GM19193 (cell line): Measurements from ENCODE around the gene GGACT.

Source experiments
- POLR2A ChIP-seq: IDR thresholded peaks from 4 replicates; pipeline ENCODE4 v1.6.1; 2011; ENCODE audit not compliant: insufficient read depth, insufficient read length; ENCODE audit errors: extremely low read depth

The GGACT gene

DNA sequence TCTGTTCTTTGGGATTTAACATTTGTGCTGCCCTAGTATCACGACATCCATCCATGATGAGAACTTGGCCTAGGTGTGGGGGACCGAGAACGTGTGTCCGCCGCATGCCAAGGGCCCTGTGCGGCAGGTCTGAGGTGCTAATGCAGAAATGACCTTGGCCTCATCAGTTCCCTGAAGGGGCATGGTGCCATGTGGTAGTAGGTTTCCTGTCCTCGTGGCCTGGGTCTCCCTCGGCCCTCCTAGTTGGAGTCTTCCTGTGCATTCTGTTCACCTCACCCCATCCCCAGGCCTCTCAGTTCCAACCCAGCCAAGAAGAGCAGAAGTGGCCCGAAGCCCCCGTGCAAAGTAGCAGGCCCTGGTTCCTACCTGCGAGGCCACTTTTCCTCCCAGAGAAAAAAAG lies 59.8 kb downstream of the GGACT start:
- TF ChIP-seq POLR2A: no peak

DNA sequence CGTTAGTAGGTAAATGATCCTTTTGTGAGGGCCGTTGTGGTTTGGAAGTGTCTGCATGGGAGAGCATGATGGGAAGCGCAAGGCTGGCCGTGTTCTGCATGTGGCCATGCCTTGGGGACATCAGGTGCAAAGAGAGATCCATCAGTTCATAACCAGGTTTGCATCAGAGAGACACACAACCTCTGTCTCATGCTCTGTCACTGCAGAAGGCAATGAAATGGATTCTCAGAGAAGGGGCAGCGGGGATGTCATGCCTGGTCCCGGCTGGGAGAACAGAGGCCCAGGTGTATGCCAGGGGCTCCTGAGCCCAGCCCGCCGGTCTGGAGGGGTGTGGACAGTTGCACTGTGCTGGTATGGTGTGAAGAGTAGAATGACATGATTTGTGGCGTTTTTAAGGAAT lies 60.2 kb downstream of the GGACT start:
- no peak for TF ChIP-seq POLR2A

DNA sequence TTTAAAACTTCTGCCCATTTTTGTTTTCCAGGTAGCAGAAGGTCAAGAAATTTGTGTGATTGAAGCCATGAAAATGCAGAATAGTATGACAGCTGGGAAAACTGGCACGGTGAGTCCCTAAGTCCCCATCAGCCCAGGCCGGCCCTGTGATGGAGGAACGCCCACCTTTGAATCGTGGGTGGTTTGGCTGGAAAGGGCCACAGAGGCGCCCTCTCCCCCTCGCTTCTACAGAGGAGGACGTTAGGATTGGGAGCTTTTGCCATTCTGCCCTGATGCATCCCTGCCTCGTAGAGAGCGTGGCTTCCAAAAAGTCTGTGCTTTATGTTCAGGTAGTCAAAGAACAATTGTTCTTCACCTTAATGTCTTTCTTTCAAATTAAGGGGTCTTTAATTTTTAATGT lies 60.9 kb downstream of the GGACT start:
- TF ChIP-seq POLR2A: no peak

- no peak for TF ChIP-seq POLR2A
These were observed 62.1 kb downstream of the GGACT start for GRCh38 chr13:100526318-100527000.

GRCh38 chr13:100525453-100526317 lies 62.9 kb downstream of the GGACT start:
- no peak for TF ChIP-seq POLR2A

DNA sequence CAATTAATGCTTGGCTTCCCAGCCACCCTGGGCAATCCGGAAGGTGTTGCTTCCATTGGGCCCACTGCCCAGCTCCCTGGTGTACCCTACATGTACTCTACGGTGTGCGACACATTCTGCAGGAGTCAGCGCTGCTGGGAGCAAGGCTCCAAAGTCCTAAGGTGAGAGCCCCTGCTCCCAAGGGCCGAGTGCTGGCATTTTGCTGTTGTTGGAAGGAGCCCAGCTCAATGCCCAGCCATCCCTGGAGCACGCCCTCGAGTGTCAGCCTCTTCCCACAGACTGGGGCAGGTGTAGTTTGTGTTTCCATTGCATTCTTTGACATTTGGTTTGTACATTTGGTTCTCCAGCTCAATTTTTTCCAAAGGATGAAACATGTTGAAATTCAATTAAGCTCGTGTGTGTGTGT lies 64.6 kb downstream of the GGACT start:
- no peak for TF ChIP-seq POLR2A

DNA sequence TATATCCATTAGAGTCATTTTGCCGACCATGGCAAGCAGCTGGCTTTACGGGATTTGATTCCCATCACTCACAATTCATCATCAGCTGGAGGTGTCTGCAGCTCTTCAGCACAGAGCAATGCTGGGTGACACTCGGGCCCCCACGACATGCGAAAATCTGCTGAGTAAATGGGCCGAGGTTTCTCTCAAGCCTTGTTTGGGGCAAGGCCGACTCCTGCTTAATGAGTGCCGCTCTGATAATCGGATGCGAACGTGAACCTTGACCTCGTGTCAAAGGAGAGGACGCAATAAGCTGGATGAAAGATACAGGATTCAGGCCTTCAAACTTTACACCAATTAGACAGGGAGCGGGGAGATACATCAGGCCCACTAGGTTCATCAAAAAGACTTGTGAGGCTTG lies 65.2 kb downstream of the GGACT start:
- no peak for TF ChIP-seq POLR2A

- no peak for TF ChIP-seq POLR2A
These were observed 65.8 kb downstream of the GGACT start for GRCh38 chr13:100522618-100523309.

- TF ChIP-seq POLR2A: no peak
These were observed 66.6 kb downstream of the GGACT start for GRCh38 chr13:100521851-100522617.

DNA sequence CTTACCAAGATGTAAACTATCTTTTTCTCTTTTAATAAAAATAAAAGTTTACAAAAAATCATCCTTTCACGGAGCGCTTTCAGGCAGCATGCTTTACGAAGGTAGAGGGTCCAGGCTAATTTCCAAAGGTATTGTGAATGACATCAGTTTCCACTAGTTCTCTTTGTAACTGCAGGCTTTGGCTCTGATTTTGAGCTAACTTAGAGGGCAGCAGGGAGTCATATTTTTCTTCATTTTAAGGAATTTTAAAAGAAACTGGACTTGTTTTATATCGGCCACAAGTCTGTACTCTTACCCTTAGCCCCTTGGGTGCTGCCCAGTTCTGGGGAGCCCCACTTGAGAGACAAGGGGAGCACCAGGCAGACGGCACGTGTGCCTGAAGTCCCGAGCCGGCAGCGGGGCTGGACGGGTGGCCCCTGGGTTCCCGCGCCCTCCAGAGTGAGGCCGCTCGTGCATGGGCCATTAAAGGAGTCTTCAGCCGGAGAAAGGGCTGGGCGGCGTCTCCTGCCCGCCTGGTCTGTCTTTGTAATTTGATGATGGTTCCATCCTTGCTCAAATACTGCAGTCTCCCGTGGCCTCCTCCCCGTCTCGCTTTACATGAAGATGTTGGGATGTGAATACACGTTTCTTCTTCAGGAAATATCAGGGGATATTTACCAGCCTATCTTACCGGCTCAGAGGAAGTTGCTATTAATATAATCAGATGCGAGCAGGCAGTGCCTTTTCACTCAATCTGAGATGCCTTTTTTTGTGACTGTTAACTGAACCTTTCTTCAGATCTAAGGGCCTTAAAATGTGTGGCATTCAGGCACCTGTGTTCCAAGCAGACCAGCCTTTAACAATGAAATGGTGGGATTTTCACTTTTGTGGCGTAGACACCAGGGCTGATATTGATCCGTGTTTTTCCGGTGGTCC lies 67.4 kb downstream of the GGACT start:
- no peak for TF ChIP-seq POLR2A

DNA sequence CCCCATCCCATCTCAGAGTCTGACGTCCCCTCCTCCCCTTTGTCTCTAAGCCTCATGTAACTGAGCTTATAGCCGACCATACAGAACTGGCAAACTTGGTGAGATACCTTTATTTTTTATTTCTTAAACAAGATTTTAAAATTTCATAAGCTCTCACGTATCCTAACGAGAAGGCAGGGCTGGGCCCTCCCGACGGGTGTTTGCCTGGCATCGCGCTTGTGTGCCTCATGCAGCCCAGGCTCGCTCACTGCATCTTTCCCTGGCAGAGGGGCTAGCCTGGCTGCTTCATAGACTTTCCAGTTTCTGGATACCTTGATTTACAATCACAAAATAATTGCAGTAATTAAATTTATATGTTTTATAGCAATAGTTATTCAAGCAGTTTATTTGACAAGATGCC lies 69.0 kb downstream of the GGACT start:
- TF ChIP-seq POLR2A: no peak

DNA sequence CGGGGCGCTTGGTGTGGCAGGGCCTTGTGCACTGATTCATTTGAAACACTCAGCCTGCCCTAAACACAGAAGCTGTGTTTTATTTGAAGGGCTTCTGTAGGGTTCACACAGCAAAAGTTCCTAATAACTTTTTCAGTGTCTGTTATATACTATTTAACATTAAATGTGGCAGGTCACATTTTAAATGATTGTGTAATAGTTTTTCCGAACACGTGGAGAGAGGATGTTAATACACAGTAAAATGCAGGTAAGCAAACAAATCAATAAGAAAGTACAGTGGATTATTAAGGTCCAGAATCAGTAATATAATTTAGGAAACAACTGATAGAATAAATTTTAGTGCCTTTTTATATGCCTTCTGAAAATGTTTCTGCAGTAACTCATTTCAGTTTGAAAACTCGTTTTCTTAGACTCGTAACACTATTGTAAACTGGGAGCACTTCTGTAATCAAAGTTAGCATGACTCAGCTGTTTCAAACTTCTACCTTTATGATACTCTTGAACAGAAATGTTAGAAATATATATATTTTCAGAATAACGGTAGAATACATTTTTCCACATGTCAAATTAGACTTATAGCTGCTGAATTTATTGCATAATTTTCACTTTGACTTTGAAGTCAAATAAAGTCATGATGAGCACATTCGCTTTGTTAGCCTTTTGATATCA lies 70.1 kb downstream of the GGACT start:
- TF ChIP-seq POLR2A: no peak

DNA sequence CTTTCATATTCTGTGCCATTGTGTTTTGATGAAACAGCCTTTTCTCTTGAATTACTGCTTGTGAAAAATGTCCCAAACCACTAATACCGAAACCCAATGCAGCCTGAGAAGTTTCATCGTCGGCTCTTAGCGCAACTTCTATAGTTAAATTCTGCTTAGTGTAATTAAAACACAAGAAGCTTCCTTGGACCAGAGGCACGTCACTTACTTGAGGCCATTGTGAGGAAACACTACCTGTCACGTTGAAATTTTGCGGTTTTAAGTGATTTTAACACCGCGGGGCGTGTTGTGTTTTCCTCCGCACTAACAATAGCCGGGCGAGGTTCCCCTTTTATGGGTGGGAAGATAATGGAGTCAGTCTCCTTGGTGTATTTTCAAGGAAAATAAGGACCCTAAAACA lies 70.9 kb downstream of the GGACT start:
- TF ChIP-seq POLR2A: no peak
